Measurements from ENCODE around the gene ZCCHC24. TPM values are rescaled to one million over a fixed set of nuclear protein-coding genes. Genes with fewer than 3 reads are reported as not detected.

Gene ZCCHC24
- total and polyA plus RNA-seq, 2 of the 8 experiments (the other 6 are each of a cell fraction or from before 2014, with no cell fraction given), result 3.9 to 6.9 TPM

DNA sequence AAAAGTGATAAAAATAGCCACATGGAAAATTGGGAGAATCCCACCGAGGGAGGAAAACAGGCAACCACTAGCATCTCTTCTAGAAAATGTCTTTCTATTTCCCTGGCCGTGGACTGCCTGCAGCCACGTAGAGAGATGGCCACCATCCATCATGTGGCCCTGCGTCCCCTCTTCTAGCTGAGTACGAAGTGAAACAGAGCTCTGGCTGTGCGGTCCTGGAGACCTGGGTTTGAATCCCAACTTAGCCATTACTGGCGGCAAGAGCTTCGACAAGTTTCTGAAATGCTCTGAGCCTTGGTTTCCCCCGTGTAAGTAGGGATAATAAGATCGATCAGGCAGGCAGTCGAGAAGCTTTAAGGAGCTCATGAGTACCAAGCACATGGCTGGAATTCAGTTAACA is 32.9 kb downstream of the ZCCHC24 start (continued):
- TF ChIP-seq JUN (IDR thresholded peaks at IDR 0.05; ENCODE audit: low read depth, low read length), result no peak
- no peak for TF ChIP-seq JUND (IDR thresholded peaks at IDR 0.05; ENCODE audit: low read length)
- no peak for TF ChIP-seq BCL11A (IDR thresholded peaks at IDR 0.05; ENCODE audit: low read depth in 2 of 2, low read length in 2 of 2)
- TF ChIP-seq EGR1 (IDR thresholded peaks at IDR 0.05; ENCODE audit: borderline replicate concordance, low read depth, low read length), result no peak
- no peak for TF ChIP-seq SAP30 (IDR thresholded peaks at IDR 0.05; ENCODE audit: insufficient read depth, insufficient replicate concordance, low read length)
- TF ChIP-seq, protein P1, sequence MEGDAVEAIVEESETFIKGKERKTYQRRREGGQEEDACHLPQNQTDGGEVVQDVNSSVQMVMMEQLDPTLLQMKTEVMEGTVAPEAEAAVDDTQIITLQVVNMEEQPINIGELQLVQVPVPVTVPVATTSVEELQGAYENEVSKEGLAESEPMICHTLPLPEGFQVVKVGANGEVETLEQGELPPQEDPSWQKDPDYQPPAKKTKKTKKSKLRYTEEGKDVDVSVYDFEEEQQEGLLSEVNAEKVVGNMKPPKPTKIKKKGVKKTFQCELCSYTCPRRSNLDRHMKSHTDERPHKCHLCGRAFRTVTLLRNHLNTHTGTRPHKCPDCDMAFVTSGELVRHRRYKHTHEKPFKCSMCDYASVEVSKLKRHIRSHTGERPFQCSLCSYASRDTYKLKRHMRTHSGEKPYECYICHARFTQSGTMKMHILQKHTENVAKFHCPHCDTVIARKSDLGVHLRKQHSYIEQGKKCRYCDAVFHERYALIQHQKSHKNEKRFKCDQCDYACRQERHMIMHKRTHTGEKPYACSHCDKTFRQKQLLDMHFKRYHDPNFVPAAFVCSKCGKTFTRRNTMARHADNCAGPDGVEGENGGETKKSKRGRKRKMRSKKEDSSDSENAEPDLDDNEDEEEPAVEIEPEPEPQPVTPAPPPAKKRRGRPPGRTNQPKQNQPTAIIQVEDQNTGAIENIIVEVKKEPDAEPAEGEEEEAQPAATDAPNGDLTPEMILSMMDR (IDR thresholded peaks at IDR 0.05; ENCODE audit: control extremely low read depth in 1 of 3, insufficient read depth in 1 of 3, low read depth in 1 of 3, low read length in 3 of 3), result no peak
